Heart right ventricle (tissue), 16 donors: Measurements from ENCODE around the gene SPIRE2. TPM values are rescaled to one million over a fixed set of nuclear protein-coding genes. Genes with fewer than 3 reads are reported as not detected.

Experiments used
- ATAC-seq, 8 donors: fragments of 200-7000 bp; cut with Tn5 transposase; one replicate each; pipeline ENCODE4 v1.9.1; 2020; ENCODE audit warnings: mild to moderate bottlenecking in 8 of 8, moderate library complexity in 8 of 8, moderate number of reproducible peaks in 1 of 8
- DNase-seq, 2 donors: peaks; one replicate each; pipeline ENCODE4 v3.0.0-alpha.2; 2020
- H3K27ac ChIP-seq, 10 donors: fragments of 200-600 bp; sonication (generic) in 2 of 10; one replicate each; pipeline versions ENCODE4 v1.5.0 to v1.8.0; 2020 to 2022; ENCODE audit warnings: mild to moderate bottlenecking in 3 of 10
- H3K27me3 ChIP-seq, 7 donors: fragments of 200-600 bp; one replicate each; pipeline ENCODE4 v1.8.0; 2021 to 2022; ENCODE audit warnings: mild to moderate bottlenecking in 2 of 7
- H3K36me3 ChIP-seq, 9 donors: fragments of 200-600 bp; sonication (generic) in 1 of 9; one replicate each; pipeline versions ENCODE4 v1.5.0 to v1.8.0; 2020 to 2022; ENCODE audit warnings: mild to moderate bottlenecking in 2 of 9
- H3K4me1 ChIP-seq, 9 donors: fragments of 200-600 bp; sonication (generic) in 1 of 9; one replicate each; pipeline versions ENCODE4 v1.5.0 to v1.8.0; 2020 to 2022; ENCODE audit warnings: mild to moderate bottlenecking in 4 of 9
- H3K4me3 ChIP-seq, 10 donors: fragments of 200-600 bp; sonication (generic) in 2 of 10; one replicate each; pipeline versions ENCODE4 v1.5.0 to v1.8.0; 2020 to 2022; ENCODE audit warnings: mild to moderate bottlenecking in 7 of 10, moderate library complexity in 2 of 10
- H3K9me3 ChIP-seq, 11 donors: fragments of 200-600 bp in 10 of 11; sonication (generic) in 2 of 11; one replicate each; pipeline versions ENCODE4 v1.5.0 to v1.8.0; 2013 to 2022; ENCODE audit warnings: mild to moderate bottlenecking in 2 of 11, control low read depth in 1 of 11, moderate library complexity in 1 of 11
- WGBS, 2 donors: extraction: QIAGEN DNeasy Blood & Tissue Kit; methylation state at CpG; one replicate each; pipeline ENCODE4 v1.1.7; 2013; ENCODE audit warnings: inconsistent platforms in 1 of 2; 5-methylcytosine and 5-hydroxymethylcytosine counted together
- intact Hi-C, 10 donors: fragments of 100-400 bp; cut with DNase I; formaldehyde crosslinking; loops; one replicate each; pipeline versions ENCODE4 v1.11.1 to v1.14.2; 2022
- polyA plus RNA-seq, 2 donors: library from polyadenylated mRNA; stranded (reverse); fragments of 200-250 nt; gene quantifications; one replicate each; pipeline ENCODE4 v1.2.3, GENCODE V29; 2013
- total RNA-seq, 10 donors: library from RNA; stranded (reverse); fragmentation: NEBNext Ultra II Directional in 3 of 10; extraction: Animal tissue kit (Norgen Biotek cat#: 25700) in 3 of 10; gene quantifications; one replicate each; pipeline versions ENCODE4 v1.2.1 to v1.2.4, GENCODE V29; 2021 to 2023
- TF ChIP-seq, protein P1 (sequence below), 9 donors: fragments of 200-600 bp; sonication (generic) in 2 of 9; IDR thresholded peaks; one replicate each; pipeline versions ENCODE4 v1.5.0 to v1.8.0; 2021 to 2022; ENCODE audit warnings: antibody characterized with exemption in 9 of 9, mild to moderate bottlenecking in 5 of 9, moderate library complexity in 1 of 9
- donor health status: Arrhythmogenic right ventricular cardiomyopathy.
- donor health status: ischemic (EF 13 %, LVEDD 7.1; RV severe dilation, severe dysfunction).
- donor health status: healthy with polysubstance abuse.
- donor health status: DM: no; HTN: yes; CAD: no.
- donor health status: DM: no; HTN: no; CAD: no.
- donor health status: ischemic (EF 25% LVEDD 6.9; RV normal size, moderate dysfunction).
- donor health status: ischemic (EF 25% LVEDD 5.7; RV mildly dilated, moderate dysfunction).
- donor health status: healthy.
- donor health status: DM: yes; HTN: yes; CAD: no.
- donor health status: Ischemic cardiomyopathy.
- donor health status: ischemic (EF 35%, LVEDD 5.7; RV mildly dilated, moderate dysfunction).
- donor health status: nonischemic (EF 11% LVEDD 7.7; RV severe dilation, severe dysfunction).
- donor health status: DM: yes; HTN: yes; CAD: no.
- donor health status: PGD.
- donor health status: ischemic (EF 29% LVEDD 5.4; RV normal size, mild dysfunction).
- donor health status: nonischemic (EF 23%, LVEDD 6.1; RV moderate dilation, normal function).

The SPIRE2 gene
- total and polyA plus RNA-seq, 12 donors = 0.46 to 1.9 (median 1.2) TPM

DNA sequence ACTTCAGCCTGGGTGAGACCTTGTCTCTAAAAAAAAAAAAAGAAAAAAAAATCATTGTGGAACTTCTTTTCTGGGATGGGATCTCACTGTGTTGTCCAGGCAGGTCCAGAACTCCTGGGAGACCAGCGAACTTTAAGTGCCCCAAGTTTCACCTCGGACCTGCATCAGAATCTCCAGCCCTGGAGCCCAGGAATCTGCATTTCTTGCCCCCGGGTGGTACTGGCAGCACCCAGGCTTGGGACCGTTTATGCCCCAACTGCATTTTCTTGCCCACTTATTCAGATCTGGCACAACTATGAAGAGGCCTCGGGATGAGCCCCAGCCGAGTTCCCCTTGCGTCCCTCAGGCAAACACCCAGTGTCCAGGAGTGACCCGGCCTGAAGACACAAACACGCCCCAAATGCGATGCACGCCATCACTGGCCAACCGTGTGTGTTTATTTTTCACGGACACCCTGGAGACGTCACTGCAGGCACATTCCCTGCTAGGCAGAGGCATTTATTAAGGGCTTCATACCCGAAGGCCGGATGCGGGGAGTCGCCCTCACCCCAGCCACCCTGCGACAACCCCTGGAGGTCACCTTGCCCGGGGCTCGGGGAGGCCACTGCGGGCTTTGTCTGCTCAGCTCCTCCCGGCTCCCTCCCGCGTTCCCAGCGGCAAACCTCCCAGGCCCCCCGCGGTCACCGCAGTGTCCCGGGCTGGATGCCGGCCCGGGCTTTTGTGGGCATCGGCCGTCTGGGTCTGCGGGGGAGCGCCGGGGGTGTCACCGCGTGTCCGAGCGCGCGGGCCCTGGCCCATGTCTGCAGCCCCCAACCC is 684 bp upstream of the SPIRE2 start:
- ATAC-seq (peak; percentile 61 to 88 (median 72)), DNase-seq (peak; percentile 50 to 62)
- Histone ChIP-seq H3K9me3 (no peaks in the 10 kb centered on the region), H3K36me3 (no peaks in the 10 kb centered on the region), H3K4me3 (peak overlapping the region; percentile 25 to 67 (median 59)), H3K27ac (peak overlapping the region; percentile 49 to 89 (median 86)), H3K27me3 (peaks cover 0 to 26% (median 0%) of the 10 kb centered on the region in 7 donors), H3K4me1 (peaks cover 0 to 18% (median 13%) of the 10 kb centered on the region in 9 donors)
- TF ChIP-seq, protein P1, sequence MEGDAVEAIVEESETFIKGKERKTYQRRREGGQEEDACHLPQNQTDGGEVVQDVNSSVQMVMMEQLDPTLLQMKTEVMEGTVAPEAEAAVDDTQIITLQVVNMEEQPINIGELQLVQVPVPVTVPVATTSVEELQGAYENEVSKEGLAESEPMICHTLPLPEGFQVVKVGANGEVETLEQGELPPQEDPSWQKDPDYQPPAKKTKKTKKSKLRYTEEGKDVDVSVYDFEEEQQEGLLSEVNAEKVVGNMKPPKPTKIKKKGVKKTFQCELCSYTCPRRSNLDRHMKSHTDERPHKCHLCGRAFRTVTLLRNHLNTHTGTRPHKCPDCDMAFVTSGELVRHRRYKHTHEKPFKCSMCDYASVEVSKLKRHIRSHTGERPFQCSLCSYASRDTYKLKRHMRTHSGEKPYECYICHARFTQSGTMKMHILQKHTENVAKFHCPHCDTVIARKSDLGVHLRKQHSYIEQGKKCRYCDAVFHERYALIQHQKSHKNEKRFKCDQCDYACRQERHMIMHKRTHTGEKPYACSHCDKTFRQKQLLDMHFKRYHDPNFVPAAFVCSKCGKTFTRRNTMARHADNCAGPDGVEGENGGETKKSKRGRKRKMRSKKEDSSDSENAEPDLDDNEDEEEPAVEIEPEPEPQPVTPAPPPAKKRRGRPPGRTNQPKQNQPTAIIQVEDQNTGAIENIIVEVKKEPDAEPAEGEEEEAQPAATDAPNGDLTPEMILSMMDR (IDR thresholded peaks at IDR 0.05) = no peak
- intact Hi-C loops = no loop called here
- 6 to 7% methylated on average over 30 to 43 of the region's 43 CpGs for WGBS, 2 donors

DNA sequence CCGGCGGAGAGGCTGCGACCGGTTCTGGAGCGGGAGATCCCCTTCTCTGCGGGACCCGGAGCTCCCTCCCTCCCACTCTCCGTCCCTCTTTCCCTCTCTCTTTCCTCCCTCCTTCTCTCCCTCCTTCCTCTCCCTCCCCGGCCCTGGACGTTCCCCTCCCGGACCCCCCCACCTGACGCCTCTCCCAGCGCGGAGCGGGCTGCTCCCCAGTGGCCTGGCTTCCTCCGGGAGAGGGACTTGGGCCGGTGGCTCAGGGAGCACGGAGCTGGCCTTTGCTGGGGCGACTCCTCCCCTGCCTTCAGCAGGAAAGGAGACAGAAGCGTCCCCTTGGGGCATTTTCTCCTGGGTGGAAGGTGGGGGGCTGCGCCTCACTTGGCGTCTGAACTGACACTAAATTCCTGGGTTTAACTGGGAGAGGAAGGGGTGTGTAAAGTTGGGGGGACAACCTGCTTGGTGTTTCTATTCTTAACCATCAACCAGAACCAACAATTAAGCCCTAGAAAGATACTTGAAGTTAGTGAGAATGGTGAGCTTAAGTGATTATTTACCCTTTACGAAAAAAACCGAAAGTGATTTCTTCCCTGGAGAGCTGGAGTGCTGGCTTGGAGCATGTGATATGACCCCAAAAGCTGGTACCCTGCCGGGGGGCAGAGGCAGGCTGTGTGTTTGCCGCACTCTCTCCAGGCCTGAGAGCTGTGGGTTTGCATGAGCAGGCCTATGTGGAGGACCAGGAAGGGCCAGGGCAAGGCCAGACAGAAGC is 775 bp downstream of the SPIRE2 start:
- peak overlapping the region in 1 of 10 donors; percentile 22 for H3K27ac ChIP-seq

DNA sequence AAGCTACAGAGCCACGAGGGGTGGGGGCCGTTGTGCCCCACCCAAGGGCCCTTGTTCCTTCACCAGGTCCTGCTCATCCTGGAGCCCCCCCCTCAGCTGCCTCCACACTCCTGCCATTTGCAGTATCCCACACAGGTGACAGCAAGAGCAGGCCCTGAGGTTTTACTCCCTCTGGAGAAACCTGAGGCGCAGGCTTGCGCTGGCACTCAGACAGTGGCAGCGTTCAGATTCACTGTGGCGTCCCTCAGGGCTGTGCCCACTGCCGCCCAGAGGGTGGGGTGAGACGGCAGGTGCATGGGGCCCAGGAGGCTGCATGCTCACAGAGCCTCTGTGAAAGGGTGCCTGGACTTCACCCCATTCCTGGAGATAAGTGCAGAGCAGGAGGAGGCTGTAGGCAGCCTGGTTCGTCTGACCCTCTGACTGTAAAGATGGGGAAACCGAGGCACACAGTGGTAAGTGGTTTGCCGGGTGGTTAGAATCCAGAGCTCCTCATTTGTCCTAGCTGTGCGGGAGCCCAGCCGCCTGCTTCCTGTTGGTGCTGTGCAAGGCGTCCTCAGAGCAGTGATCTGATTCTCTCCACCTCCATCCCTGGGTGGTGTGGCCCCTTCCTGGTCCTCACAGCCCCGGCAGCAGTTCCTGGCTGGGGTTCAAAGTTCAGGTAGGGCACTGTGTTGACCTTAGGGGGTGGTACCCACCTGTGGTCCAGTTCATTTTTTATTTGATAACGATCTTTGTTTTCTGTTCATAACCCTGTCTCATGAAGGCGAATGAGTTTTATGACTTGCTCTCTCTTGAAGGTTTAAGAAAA is 1.6 kb downstream of the SPIRE2 start:
- DNase-seq (no peak), ATAC-seq (no peak)
- Histone ChIP-seq H3K4me3 (no peak overlapping the region), H3K36me3 (no peaks in the 10 kb centered on the region), H3K4me1 (peaks cover 0 to 18% (median 13%) of the 10 kb centered on the region in 9 donors), H3K27me3 (peaks cover 0 to 26% (median 0%) of the 10 kb centered on the region in 7 donors), H3K9me3 (no peaks in the 10 kb centered on the region), H3K27ac (no peak overlapping the region)
- 84% methylated on average over 17 of the region's 17 CpGs for WGBS, 2 donors
- TF ChIP-seq, protein P1 (IDR thresholded peaks at IDR 0.05) = no peak
- intact Hi-C loops = no loop called here

More for the DNA sequence above, 775 bp downstream of the SPIRE2 start:
- DNase-seq (no peak), ATAC-seq (peak in 1 of 8 donors; percentile 2)
- no peaks in the 10 kb centered on the region for H3K36me3 ChIP-seq
- WGBS, 2 donors = 17 to 23% methylated on average over 16 to 26 of the region's 26 CpGs
- H3K4me3 ChIP-seq = peak overlapping the region in 9 of 10 donors; percentile 27 to 48 (median 34)
- H3K27me3 ChIP-seq = peaks cover 0 to 26% (median 0%) of the 10 kb centered on the region in 7 donors
- peaks cover 0 to 18% (median 13%) of the 10 kb centered on the region in 9 donors for H3K4me1 ChIP-seq
- TF ChIP-seq, protein P1 (IDR thresholded peaks at IDR 0.05) = no peak
- intact Hi-C loops = no loop called here
- H3K9me3 ChIP-seq = no peaks in the 10 kb centered on the region
